A549 (cell line): ENCODE results near the gene KLHL8. TPM values are rescaled to one million over a fixed set of nuclear protein-coding genes. Genes with fewer than 3 reads are reported as not detected.

Experiments
- ATAC-seq, 2 experiments: fragments of 200-7000 bp in 1 of 2; fragments of >200 bp in 1 of 2; cut with Nextera tagmentation in 1 of 2; cut with Tn5 transposase in 1 of 2; 3 replicates each; pipeline versions ENCODE4 v1.8.0 to v1.9.1; 2018 to 2020; ENCODE audit warnings: mild to moderate bottlenecking in 1 of 2, moderate library complexity in 1 of 2
- CTCF ChIA-PET: fragments of 300-600 bp; sonication (Branson Sonifier 250); formaldehyde crosslinking; extraction: SDS; loops from one replicate; lab custom pipeline; 2021; ENCODE audit warnings: antibody characterized with exemption, inconsistent platforms; lab: Yijun Ruan, JAX
- POLR2A ChIA-PET: fragments of 350-600 bp; formaldehyde crosslinking; extraction: SDS; loops from one replicate; lab custom pipeline; 2021; ENCODE audit warnings: antibody characterized with exemption, inconsistent platforms; lab: Yijun Ruan, JAX
- DNase-seq, 2 experiments: peaks; one replicate each; pipeline versions ENCODE4 v3.0.0 to v3.0.0-alpha.2; 2011 to 2016; ENCODE audit warnings: low read depth in 1 of 2, low spot score in 1 of 2
- FAIRE-seq: peaks from 2 replicates; lab custom pipeline; 2011; peaks lifted over from hg19 to GRCh38; lab: Jason Lieb, UNC
- H3K27ac ChIP-seq, 2 experiments: fragments of >200 bp; sonication (Bioruptor Twin); formaldehyde crosslinking; 3 replicates each; pipeline ENCODE4 v1.5.1; 2016 to 2017
- H3K4me1 ChIP-seq: fragments of >200 bp; sonication (Bioruptor Twin); formaldehyde crosslinking; 3 replicates; pipeline ENCODE4 v1.6.1; 2016
- H3K4me2 ChIP-seq: fragments of >200 bp; sonication (Bioruptor Twin); formaldehyde crosslinking; 3 replicates; pipeline ENCODE4 v1.6.1; 2016
- H3K4me3 ChIP-seq: fragments of >200 bp; sonication (Bioruptor Twin); formaldehyde crosslinking; 3 replicates; pipeline ENCODE4 v1.5.1; 2016
- H3K9me3 ChIP-seq: fragments of >200 bp; sonication (Bioruptor Twin); formaldehyde crosslinking; 3 replicates; pipeline ENCODE4 v1.6.1; 2016
- BHLHE40 ChIP-seq: IDR thresholded peaks from 2 replicates; pipeline ENCODE4 v1.6.1; 2012; ENCODE audit warnings: low read depth, low read length, inconsistent platforms
- CHD2 ChIP-seq: fragments of 150-350 bp; IDR thresholded peaks from 2 replicates; pipeline ENCODE4 v1.6.1; 2014; ENCODE audit warnings: low read length; ENCODE audit not compliant: partially characterized antibody
- EHMT2 ChIP-seq: fragments of 200-600 bp; sonication (generic); IDR thresholded peaks from 2 replicates; pipeline ENCODE4 v1.6.1; 2016; ENCODE audit warnings: antibody characterized with exemption, low read depth, mild to moderate bottlenecking, moderate library complexity
- EP300 ChIP-seq, 2 experiments: fragments of >200 bp; sonication (Bioruptor Twin); formaldehyde crosslinking; IDR thresholded peaks; 2 replicates in 1 of 2; 3 replicates in 1 of 2; pipeline ENCODE4 v1.6.1; 2016 to 2017
- ESRRA ChIP-seq: fragments of 150-350 bp; IDR thresholded peaks from 2 replicates; pipeline ENCODE4 v1.6.1; 2014; ENCODE audit warnings: mild to moderate bottlenecking, low read length, borderline replicate concordance
- HEYL ChIP-seq: fragments of 250-450 bp; sonication (Bioruptor Pico); IDR thresholded peaks from 2 replicates; pipeline ENCODE4 v1.8.0; 2021; ENCODE audit warnings: mild to moderate bottlenecking, moderate library complexity
- HOXA7 ChIP-seq: fragments of 250-450 bp; sonication (Bioruptor Pico); IDR thresholded peaks from 2 replicates; pipeline ENCODE4 v1.5.0; 2020; ENCODE audit warnings: mild to moderate bottlenecking, moderate library complexity
- HOXB13 ChIP-seq: fragments of 250-450 bp; sonication (Bioruptor Pico); IDR thresholded peaks from 2 replicates; pipeline ENCODE4 v1.5.0; 2020; ENCODE audit warnings: low read depth, mild to moderate bottlenecking, moderate library complexity
- JUNB ChIP-seq: fragments of >200 bp; sonication (Bioruptor Twin); formaldehyde crosslinking; IDR thresholded peaks from 2 replicates; pipeline ENCODE4 v1.6.1; 2016
- KDM5A ChIP-seq: fragments of 200-600 bp; sonication (generic); IDR thresholded peaks from 2 replicates; pipeline ENCODE4 v1.6.1; 2016; ENCODE audit warnings: antibody characterized with exemption, mild to moderate bottlenecking
- MAZ ChIP-seq: fragments of 150-350 bp; IDR thresholded peaks from 2 replicates; pipeline ENCODE4 v1.6.1; 2014; ENCODE audit warnings: antibody characterized with exemption, low read depth, low read length, borderline replicate concordance
- NFE2L2 ChIP-seq: fragments of 150-350 bp; conservative IDR thresholded peaks from 2 replicates; pipeline ENCODE4 v1.6.1; 2014; ENCODE audit warnings: low read length
- PHF8 ChIP-seq: fragments of 200-600 bp; sonication (generic); IDR thresholded peaks from 2 replicates; pipeline ENCODE4 v1.6.1; 2016; ENCODE audit warnings: low read depth, mild to moderate bottlenecking, antibody characterized with exemption, moderate library complexity, borderline replicate concordance
- POLR2A ChIP-seq: IDR thresholded peaks from 2 replicates; pipeline ENCODE4 v1.6.1; 2012; ENCODE audit warnings: mild to moderate bottlenecking, low read length
- RARB ChIP-seq: fragments of 250-450 bp; sonication (Bioruptor Pico); IDR thresholded peaks from 2 replicates; pipeline ENCODE4 v1.8.0; 2021; ENCODE audit warnings: mild to moderate bottlenecking, moderate library complexity
- RCOR1 ChIP-seq: fragments of 150-350 bp; IDR thresholded peaks from 2 replicates; pipeline ENCODE4 v1.6.1; 2014; ENCODE audit warnings: antibody characterized with exemption, low read length, low read depth
- RNF2 ChIP-seq: fragments of 200-600 bp; sonication (generic); IDR thresholded peaks from 2 replicates; pipeline ENCODE4 v1.6.1; 2016; ENCODE audit warnings: low read depth, mild to moderate bottlenecking, antibody characterized with exemption, moderate library complexity, borderline replicate concordance
- SREBF2 ChIP-seq: fragments of 450-650 bp; IDR thresholded peaks from 2 replicates; pipeline ENCODE4 v1.6.1; 2014; ENCODE audit warnings: mild to moderate bottlenecking, moderate library complexity
- TFCP2L1 ChIP-seq: fragments of 250-450 bp; sonication (Bioruptor Pico); IDR thresholded peaks from 2 replicates; pipeline ENCODE4 v1.5.0; 2021; ENCODE audit warnings: mild to moderate bottlenecking
- ZSCAN20 ChIP-seq: fragments of 250-450 bp; sonication (Bioruptor Pico); IDR thresholded peaks from 2 replicates; pipeline ENCODE4 v1.8.0; 2022; ENCODE audit warnings: mild to moderate bottlenecking, moderate library complexity
- WGBS: methylation state at CpG from one replicate; pipeline ENCODE4 v1.1.6; 2017; ENCODE audit errors: missing lambda C conversion rate; 5-methylcytosine and 5-hydroxymethylcytosine counted together
- polyA plus RNA-seq, 4 experiments: library from polyadenylated mRNA; depleted of rRNA in 3 of 4; stranded (reverse); fragments of >200 nt; fragmentation: RNase III in 1 of 4; extraction: RNeasy Plus Mini Kit Qiagen cat#74134 plus additional on column Dnase treatment in 1 of 4; gene quantifications; 2 replicates in 3 of 4; 3 replicates in 1 of 4; pipeline ENCODE4 v1.2.3, GENCODE V29; 2011 to 2017
- TF ChIP-seq, protein P1 (sequence below): fragments of 450-650 bp; IDR thresholded peaks from 2 replicates; pipeline ENCODE4 v1.6.1; 2014; ENCODE audit warnings: antibody characterized with exemption
- TF ChIP-seq, protein P2 (sequence below): IDR thresholded peaks from 2 replicates; pipeline ENCODE4 v1.6.1; 2012; ENCODE audit warnings: low read depth, borderline replicate concordance
- TF ChIP-seq, protein P3 (sequence below): fragments of 250-450 bp; sonication (Bioruptor Pico); IDR thresholded peaks from 2 replicates; pipeline ENCODE4 v1.5.0; 2021; ENCODE audit warnings: mild to moderate bottlenecking, moderate library complexity, borderline replicate concordance
- TF ChIP-seq, protein P4 (sequence below): IDR thresholded peaks from 2 replicates; pipeline ENCODE4 v1.6.1; 2012

KLHL8 gene
- polyA plus RNA-seq, 2 of the 4 experiments (the other 2 are of a cell fraction): 9.7 to 11.2 TPM

DNA sequence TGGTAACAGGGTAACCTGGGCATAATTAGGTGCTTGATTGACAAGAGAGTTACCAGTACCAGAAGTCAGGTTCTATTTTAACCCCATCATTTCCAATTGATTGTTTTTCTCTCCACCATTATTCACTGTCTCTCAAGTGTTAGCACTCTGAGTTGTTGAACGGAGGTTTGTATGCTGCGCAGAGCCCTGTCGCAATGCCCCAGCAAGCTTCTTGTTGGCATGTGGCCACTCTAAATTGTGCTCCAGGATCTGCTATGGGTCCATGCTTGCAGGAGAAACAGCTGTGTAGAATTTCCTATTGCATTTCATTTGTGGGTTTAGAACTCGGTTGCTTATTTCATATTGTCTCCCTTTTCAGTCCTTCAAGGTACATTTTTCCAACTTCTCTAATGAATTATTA is 98.2 kb downstream of the KLHL8 start:
- H3K4me2 ChIP-seq: no peak overlapping the region
- 97% methylated on average over 4 of the region's 4 CpGs for WGBS
- no peaks in the 10 kb centered on the region for H3K4me1 ChIP-seq
- CTCF ChIA-PET: interaction anchor here (0.7 kb wide), 1 partner anchor 12 kb away, joined by 3 read pairs; no protein-coding TSS in a partner anchor
- no peaks in the 10 kb centered on the region for H3K9me3 ChIP-seq
- no peak for TF ChIP-seq HOXA7
- no peak for TF ChIP-seq RARB (CRISPR knock-in tag)
- TF ChIP-seq RNF2: no peak
- no peak for TF ChIP-seq ZSCAN20 (CRISPR knock-in tag)
- TF ChIP-seq, protein P1, sequence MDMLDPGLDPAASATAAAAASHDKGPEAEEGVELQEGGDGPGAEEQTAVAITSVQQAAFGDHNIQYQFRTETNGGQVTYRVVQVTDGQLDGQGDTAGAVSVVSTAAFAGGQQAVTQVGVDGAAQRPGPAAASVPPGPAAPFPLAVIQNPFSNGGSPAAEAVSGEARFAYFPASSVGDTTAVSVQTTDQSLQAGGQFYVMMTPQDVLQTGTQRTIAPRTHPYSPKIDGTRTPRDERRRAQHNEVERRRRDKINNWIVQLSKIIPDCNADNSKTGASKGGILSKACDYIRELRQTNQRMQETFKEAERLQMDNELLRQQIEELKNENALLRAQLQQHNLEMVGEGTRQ: no peak
- TF ChIP-seq KDM5A: no peak
- TF ChIP-seq, protein P2, sequence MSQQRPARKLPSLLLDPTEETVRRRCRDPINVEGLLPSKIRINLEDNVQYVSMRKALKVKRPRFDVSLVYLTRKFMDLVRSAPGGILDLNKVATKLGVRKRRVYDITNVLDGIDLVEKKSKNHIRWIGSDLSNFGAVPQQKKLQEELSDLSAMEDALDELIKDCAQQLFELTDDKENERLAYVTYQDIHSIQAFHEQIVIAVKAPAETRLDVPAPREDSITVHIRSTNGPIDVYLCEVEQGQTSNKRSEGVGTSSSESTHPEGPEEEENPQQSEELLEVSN: no peak
- TF ChIP-seq ESRRA: no peak
- TF ChIP-seq PHF8: no peak
- no peak for TF ChIP-seq MAZ
- TF ChIP-seq HEYL (CRISPR knock-in tag): no peak
- no peak for TF ChIP-seq HOXB13 (CRISPR knock-in tag)
- POLR2A ChIA-PET: no interaction called here
- H3K4me3 ChIP-seq: no peak overlapping the region
- H3K27ac ChIP-seq: no peak overlapping the region
- no peak for ATAC-seq
- no peak for FAIRE-seq
- no peak for DNase-seq

DNA sequence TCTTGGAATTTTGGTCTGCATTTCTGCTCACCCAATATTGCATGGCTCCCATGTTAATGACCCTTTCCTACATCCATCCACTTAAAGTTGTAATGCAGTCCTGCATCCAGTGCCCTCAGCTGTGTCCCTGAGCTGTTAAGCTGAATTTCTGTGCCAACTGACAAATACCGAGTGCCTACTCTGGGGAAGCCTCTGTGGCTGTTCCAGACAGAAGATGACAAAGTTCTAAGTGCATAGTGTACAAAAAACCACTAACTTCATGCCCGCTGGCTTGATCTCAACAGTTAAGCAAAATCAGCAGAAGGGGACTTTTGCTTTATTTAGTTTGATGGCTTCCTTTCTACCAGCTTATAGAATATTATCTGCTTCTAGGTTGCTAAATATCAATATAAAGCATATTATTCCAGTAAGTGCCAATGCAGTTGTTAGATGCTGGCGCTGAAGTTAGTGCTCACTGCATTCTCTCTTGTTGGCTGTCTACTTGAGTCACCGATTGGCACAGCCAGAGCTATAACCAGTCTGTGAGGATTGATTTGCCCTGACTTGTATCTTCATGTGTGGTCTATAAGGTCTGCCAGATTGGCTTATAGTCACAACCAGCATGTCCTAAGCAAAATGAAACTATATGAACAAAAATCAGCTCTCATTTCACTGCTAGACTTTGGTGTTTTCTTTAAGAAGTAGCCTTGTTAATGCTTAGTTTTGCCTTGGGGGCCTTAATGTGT is 98.9 kb downstream of the KLHL8 start:
- WGBS: 81% methylated on average over 4 of the region's 4 CpGs

DNA sequence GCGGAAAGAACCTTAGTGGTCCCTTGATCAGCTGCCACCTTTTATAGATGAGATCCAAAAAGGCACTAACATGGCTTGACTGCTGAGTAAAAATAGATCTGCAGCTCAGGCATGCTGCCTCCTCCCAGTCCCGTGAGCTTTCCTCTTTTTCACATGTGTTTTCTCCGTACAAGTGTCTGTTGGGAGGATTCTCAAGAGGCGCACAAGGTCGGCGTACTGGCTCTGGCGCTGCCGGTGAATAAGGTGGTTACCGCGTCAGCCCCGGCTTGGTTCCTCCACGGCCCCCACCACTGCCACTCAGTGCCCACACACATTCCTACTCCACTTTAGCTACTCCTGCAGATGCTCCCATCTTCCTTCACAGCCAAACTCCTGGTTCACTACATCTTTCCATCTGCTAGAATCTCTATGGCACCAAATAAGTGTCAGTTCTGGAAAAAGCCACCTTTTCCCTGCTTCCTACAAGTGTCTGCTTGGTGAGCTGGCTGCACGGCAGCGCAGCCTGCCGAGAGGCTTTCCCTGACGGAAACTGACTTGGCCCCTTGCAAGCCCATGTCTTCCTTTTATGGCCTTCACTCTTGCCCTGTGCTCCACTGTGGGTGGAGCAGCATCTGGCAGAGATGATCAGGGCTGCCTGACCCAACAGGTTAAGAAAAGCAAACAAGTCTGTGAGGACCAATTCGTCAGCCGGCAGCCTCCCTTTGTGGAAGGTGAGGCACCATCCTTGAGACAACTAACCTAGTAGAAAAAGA is 99.8 kb downstream of the KLHL8 start:
- Histone ChIP-seq H3K4me3 (no peak overlapping the region), H3K27ac (no peak overlapping the region), H3K4me2 (no peak overlapping the region), H3K9me3 (no peaks in the 10 kb centered on the region), H3K4me1 (no peaks in the 10 kb centered on the region)
- no peak for DNase-seq
- no peak for TF ChIP-seq CHD2
- no peak for ATAC-seq
- CTCF ChIA-PET: interaction anchor here (1.1 to 1.7 kb wide), 2 partner anchors 14 to 30 kb away, joined by 3 to 8 read pairs; no protein-coding TSS in a partner anchor
- POLR2A ChIA-PET: no interaction called here
- no peak for FAIRE-seq
- 94% methylated on average over 18 of the region's 18 CpGs for WGBS

More for the DNA sequence above, 98.9 kb downstream of the KLHL8 start:
- ChIA-PET CTCF (no interaction called here), POLR2A (no interaction called here)
- Histone ChIP-seq H3K27ac (no peak overlapping the region), H3K4me1 (no peaks in the 10 kb centered on the region), H3K9me3 (no peaks in the 10 kb centered on the region), H3K4me3 (no peak overlapping the region), H3K4me2 (no peak overlapping the region)
- FAIRE-seq (no peak), ATAC-seq (no peak), DNase-seq (no peak)
- no peak for TF ChIP-seq TFCP2L1
- TF ChIP-seq JUNB: no peak
- TF ChIP-seq EHMT2: no peak
- TF ChIP-seq RCOR1: no peak

DNA sequence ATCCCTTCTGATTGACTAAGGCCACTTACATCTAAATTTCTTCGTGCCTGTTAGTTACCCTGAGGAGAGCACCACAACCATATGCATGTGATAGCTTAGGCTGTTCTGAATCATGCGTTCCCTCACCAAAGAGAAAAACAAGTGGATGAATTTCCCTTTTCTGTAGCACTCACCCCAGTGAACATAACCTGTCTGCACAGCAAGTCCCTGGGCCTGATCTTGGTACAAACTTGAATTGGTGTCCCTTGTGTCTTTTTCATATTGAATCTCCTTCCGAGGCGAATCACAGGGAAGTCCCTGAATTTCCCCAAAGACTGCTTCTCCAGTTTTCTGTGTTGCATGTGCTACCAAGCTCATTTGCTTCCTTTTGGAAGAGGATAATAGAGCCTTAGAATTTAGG is 100.4 kb downstream of the KLHL8 start:
- POLR2A ChIA-PET: no interaction called here
- 90% methylated on average over 4 of the region's 4 CpGs for WGBS
- Histone ChIP-seq H3K9me3 (no peaks in the 10 kb centered on the region), H3K27ac (no peak overlapping the region), H3K4me1 (no peaks in the 10 kb centered on the region), H3K4me2 (no peak overlapping the region), H3K4me3 (no peak overlapping the region)
- DNase-seq (no peak), ATAC-seq (no peak), FAIRE-seq (no peak)
- CTCF ChIA-PET: interaction anchor here (1.1 to 1.7 kb wide), 3 partner anchors 14 to 197 kb away, joined by 3 to 8 read pairs (median 5); no protein-coding TSS in a partner anchor
- TF ChIP-seq JUNB: no peak
- TF ChIP-seq EHMT2: no peak
- no peak for TF ChIP-seq BHLHE40
- no peak for TF ChIP-seq SREBF2
- no peak for TF ChIP-seq ZSCAN20 (CRISPR knock-in tag)
- TF ChIP-seq POLR2A: no peak
- TF ChIP-seq, protein P3, sequence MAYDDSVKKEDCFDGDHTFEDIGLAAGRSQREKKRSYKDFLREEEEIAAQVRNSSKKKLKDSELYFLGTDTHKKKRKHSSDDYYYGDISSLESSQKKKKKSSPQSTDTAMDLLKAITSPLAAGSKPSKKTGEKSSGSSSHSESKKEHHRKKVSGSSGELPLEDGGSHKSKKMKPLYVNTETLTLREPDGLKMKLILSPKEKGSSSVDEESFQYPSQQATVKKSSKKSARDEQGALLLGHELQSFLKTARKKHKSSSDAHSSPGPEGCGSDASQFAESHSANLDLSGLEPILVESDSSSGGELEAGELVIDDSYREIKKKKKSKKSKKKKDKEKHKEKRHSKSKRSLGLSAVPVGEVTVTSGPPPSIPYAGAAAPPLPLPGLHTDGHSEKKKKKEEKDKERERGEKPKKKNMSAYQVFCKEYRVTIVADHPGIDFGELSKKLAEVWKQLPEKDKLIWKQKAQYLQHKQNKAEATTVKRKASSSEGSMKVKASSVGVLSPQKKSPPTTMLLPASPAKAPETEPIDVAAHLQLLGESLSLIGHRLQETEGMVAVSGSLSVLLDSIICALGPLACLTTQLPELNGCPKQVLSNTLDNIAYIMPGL (CRISPR knock-in tag): no peak
- no peak for TF ChIP-seq EP300 (IDR thresholded peaks at IDR 0.05)
- no peak for TF ChIP-seq NFE2L2
- TF ChIP-seq, protein P1: no peak
- TF ChIP-seq KDM5A: no peak
- TF ChIP-seq, protein P4, sequence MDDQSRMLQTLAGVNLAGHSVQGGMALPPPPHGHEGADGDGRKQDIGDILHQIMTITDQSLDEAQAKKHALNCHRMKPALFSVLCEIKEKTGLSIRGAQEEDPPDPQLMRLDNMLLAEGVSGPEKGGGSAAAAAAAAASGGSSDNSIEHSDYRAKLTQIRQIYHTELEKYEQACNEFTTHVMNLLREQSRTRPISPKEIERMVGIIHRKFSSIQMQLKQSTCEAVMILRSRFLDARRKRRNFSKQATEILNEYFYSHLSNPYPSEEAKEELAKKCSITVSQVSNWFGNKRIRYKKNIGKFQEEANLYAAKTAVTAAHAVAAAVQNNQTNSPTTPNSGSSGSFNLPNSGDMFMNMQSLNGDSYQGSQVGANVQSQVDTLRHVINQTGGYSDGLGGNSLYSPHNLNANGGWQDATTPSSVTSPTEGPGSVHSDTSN: no peak
